A172 (cell line): ENCODE results near the gene FBP2. TPM values are rescaled to one million over a fixed set of nuclear protein-coding genes. Genes with fewer than 3 reads are reported as not detected.
A peak's percentile ranks its signal among the peaks of the same experiment; 100 is the strongest.

ENCODE experiments used
- DNase-seq: peaks from one replicate; pipeline ENCODE4 v3.0.0-alpha.2; 2015; ENCODE audit warnings: low spot score
- total RNA-seq: library from RNA; depleted of rRNA; stranded (reverse); fragments of >200 nt; shearing (Covaris generic); gene quantifications from 2 replicates; pipeline ENCODE4 v1.2.3, GENCODE V29; 2014; rRNA removed

Gene FBP2
- not detected in 2 replicates for total RNA-seq

DNA sequence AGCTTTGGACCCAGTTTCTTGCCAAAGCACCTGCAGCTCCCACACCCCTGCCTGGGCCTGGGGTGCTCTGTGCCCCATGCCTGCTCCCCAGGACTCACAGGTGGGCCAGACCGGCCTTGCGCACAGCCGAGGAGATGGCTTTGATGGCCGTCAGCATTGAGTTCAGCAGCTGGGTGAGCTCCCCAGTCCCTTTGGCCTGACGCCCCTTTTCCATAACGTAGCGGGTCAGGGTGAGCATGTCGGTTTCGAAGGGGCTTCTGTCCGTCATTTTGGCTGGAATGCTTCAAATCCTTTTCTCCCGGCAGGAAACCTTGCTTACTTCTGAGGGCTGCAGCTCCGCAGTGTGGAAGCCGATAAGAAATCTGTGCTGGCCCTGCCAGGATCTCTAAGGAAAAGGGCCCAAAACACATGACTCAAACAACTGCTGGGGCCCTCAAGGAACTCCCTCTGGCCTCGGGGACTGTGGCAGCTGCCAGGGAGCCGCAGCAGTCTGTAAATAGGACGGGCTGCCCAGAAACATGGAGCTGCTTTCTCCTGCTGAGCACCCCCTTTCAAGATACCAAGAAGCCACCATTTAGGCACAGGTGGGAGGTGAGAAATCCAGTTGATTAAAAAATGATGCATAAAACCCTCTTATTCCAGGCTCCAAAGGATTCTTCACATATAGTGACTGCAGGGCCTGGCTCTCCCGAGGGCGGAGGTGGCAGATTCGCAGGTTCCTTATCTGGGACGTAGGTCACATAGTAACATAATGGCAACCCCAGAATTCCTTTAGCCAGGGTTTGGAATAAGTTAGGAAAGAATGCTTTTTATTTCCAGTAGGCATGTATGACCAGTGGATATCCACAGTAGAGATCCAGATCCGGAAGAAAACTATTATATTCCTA is at the start of gene FBP2:
FBP2 (minus strand) TSS at position 366 of the 887 bp plus-strand sequence; CDS start at position 268, 98 bp downstream.
- DNase-seq = no peak

DNA sequence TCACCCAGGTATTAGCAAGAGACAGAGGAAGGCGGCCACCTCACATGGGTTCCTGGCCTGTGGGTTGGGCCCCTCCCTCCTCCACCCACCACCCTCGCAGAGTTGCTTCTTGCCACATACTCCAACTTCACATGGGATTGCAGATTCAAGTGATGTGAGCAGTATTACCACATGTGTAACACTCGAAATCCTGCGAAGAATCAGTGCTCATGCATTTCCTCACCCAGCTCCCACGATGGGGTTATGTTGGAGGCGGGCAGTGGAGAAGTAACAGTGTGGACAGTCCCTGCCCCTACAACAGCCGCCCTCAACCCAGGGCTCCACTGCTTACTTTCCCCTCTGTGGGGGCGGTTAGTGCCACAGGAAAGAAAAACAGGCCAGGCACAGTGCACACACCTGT is 49.6 kb upstream of the FBP2 start:
- no peak for DNase-seq

DNA sequence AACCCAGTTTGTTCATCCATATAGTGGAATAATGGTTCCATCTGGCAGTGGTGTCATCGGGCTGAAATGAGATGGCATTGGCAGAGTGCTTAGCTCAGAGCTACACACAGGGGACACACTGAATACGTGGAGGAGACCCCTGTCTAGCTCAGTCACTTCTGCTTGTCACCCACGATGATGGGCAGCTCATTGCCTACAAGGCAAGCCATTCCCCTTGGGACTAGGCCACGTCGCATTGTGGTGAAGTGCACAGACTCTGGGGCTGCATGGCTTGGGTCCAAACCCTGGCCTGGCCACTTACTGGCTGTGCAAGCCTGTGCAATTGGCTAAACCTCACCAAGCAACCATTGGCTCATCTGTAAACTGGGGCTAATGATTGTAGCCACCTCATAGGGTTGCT is 48.9 kb upstream of the FBP2 start:
- DNase-seq = no peak

DNA sequence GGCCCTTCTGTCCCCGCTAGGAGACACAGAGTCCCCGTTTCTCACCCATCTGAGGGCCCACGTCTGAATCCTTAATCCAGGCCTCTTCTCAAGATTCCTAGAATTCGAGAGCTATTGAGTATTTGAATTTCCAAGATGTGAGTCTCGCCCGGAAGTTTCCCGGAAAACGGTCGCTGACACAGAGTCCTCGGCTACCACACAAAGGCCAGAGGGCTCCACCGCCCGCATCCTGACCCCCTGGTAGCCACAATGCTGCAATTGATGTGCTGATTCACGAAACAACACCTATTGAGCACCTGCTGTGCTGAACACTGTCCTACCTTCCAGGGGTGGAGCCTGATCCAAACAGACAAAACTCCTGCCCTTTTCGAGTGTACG is 46.4 kb upstream of the FBP2 start:
- no peak for DNase-seq

DNA sequence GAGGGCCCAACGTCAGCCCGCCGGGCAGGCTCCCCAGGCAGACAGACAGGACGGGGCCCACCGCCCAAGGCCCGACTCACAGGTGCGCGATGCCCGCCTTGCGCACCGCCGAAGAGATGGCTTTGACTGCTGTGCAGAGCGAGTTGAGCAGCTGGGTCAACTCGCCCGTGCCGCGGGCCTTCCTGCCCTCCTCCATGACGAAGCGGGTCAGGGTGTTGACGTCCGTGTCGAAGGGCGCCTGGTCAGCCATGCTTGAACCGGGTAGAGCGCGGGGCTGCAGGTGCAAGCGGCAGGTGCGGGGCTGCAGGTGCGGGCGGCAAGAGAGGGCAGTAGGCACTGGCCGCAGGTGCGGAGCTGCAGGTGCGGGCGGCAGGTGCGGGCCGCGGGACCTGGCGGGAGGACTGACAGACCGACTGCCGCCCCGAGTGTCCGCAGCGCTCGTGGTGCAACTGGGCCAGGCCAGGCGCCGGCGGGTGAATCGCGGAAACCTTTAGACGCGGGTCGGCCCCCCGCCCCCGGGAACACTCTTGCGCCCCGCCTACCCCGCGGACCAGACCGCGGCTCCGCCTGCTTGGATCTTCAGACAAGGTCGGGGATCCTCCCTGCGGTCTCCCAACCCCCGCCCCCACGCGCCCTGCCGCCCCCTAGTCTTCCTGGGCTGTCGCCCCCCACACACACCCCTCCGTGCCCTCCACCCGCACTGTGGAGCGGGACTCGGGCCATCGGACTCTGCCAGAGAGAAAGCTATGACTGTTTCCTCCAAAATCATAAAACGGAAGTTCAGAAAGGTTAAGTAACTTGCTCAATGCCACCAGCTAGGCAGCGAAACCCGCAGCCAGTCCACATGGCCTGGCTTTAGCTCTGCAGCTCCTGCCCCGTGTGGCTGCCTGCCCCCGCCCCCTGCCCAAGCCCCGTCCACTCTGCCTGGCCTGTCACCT is 45.7 kb upstream of the FBP2 start, which contains the start of gene FBP1:
FBP1 (minus strand) TSS at position 458 of the 938 bp plus-strand sequence; CDS start at position 250, 208 bp downstream.
- DNase-seq = no peak

DNA sequence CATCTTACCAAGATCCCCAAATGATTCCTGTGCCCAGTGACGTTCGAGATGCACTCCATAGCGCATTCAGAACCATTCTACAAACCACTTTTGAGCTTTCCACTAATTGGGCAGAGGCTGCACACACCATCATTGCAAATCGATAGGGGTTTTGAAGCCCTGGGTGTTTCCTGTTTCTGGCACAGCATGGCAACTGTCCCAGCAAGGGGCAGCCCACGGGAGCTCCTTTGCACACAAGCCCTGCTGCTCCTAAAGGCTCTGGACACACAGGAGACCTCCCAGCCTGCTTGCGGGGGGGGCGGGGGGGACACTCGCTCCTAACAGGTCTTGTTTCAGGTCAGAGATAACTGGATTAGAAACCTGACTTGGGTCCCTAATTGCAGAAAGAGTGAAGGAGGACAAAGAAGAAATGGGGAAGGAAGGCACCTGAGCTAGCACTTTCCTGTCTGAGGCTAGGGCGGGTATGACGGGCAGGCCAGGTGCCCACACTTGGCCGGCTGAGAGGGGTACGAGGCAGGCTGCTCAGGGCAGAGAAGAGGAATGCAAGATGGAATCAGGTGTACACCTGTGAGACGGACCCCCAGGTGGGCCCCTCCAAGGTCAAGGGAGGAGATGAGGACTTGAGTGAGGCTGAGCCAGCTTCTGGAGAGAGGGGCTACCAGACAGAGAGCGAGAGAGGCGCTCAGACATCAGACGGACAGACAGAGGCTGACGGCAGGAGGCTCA is 44.9 kb upstream of the FBP2 start:
- DNase-seq = no peak

DNA sequence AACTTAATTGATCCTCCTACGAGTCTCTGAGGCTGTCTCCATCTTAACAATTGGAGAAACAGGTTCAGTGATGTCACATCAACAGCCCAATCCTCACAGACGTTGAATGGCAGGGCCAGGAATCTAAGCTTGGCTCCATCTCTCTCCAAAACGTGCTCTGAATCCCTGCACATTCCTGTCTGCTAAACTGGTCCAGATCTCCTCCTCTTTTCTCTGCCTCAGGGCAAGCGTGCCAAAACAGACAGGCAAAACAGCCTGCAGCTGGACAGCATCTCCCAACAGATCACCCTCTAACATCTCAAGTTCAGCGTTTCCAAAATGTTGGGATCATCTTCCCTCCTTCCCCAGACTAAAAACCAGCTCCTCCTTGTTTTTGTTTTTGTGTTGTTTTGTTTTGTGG is 39.1 kb upstream of the FBP2 start:
- no peak for DNase-seq

DNA sequence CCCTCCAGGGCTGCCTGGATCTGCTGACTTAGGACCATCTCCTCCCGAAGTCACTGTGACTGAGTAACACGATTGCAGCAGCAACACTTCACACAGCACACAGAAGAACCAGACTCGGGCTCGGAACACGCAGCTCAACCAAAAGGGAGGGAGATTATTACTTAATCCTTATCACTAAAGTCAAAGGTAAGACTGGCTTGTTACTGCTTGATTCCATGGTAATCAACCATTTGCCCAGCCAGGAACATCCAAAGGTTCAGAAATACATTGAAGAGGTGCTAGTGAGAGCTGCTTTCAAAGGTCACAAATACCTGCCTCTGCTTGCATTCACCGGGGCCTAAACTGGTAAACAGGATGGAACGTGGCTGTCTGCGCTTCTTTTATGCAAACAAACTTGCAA is 38.0 kb upstream of the FBP2 start:
- DNase-seq = no peak

DNA sequence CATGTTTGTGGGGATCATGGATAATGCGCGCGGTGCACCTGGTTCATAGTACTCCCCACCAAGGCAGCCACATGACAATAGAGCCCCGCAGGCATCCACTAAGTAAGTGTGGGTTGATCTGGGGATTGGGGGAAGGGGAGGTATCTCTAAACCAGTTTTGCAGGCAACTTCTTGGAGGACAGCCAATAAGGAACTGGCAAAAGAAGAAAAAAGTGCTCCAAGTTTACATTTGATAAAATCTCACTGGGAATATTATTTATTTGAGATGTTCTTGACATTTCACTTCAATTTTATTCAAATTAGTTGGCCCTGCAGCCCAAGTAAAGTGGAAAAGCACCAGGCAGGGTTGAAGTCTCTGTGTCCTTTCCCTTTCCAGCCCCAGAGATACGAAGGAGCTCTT is 37.2 kb upstream of the FBP2 start:
- no peak for DNase-seq

DNA sequence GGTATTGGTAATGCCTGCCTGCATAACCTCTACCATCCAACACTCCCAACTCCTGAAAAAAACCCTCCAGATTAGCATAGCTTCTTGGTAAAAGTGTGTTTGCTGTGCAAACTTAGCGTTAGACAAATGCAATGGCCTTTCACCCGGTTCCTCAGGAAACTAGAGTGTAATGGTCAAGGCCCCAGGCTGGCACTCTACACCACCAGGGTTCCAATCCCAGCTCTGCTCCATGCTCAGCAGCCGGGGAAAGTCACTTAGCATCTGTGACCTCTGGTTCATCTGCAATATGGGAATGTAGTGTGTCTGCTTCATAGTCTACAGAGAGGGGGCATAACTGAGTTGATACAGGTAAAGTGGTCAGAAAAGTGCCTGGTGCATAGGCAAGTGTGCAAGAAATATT is 36.7 kb upstream of the FBP2 start:
- no peak for DNase-seq

DNA sequence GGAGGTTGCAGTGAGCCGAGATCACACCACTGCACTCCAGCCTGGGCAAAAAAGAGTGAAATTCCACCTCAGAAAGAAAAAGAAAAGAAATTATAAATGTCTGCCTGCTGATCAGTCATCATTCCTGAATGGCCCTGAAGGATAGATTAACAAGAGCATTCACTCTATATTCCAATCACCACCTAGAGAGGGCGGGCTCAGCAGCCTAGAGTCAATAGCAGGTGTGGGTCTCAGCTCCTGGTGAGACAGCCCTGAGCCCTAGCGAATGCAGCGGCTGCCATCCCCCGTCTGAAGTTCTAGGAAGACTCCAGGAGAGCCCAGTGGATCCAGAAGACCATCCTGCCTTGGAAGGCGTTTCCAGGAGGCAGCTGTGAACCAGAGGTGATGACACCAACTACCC is 33.7 kb upstream of the FBP2 start:
- DNase-seq = no peak

DNA sequence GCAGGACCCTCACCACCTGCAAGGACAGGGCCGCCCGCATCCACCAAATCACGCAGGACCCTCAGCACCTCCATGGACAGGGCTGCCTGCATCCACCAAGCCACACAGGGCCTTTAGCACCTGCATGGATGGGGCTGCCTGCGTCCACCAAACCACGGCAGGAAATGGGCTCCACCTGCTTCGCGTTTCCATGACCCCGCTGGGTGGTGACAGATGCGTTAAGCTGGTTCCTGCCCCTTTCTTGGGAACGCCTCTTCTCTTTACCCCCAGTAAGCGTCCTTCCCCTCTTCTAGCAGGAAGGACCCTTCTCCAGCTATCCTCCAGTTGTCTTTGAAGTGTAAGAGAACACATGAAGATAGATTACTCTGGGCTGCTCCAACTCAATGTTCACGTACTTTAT is 32.2 kb upstream of the FBP2 start:
- no peak for DNase-seq

DNA sequence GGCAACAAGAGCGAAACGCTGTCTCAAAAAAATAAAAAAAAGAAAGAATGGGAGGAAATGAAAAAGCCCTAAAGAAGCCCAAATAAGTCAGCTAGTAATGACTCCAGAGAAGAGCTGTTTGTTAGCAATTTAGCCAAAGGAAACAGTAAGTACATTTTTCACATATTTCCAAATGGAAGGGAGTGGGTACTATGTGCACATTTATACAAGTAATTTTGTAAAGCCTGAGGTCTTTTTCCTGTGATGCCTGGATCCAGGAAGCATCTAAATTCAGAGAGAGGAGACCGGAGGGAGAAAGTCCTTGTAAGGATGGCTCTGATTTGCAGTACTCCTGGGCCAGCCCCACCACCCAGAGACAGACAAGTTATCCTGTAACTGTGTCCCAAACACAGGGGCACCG is 31.0 kb upstream of the FBP2 start:
- DNase-seq = no peak

DNA sequence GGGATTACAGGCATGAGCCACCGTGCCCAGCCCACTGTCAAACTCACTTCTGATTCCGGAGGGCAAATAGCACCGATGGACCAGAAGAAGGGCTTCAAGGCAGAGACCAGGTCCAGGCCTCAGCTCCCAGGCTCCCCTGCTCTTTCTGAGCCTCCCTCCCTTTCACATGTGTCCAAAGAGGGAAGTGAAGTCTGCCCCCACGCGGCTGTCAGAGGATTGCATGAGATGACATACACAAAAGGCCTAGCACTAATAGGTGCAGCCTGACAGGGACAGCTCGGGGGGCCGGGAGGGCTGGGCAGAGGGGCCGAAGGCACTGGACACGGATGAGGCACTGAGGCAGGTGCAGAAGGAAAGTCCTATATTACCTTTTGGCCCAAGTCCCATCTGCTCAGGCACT is 29.6 kb upstream of the FBP2 start:
- DNase-seq = no peak

DNA sequence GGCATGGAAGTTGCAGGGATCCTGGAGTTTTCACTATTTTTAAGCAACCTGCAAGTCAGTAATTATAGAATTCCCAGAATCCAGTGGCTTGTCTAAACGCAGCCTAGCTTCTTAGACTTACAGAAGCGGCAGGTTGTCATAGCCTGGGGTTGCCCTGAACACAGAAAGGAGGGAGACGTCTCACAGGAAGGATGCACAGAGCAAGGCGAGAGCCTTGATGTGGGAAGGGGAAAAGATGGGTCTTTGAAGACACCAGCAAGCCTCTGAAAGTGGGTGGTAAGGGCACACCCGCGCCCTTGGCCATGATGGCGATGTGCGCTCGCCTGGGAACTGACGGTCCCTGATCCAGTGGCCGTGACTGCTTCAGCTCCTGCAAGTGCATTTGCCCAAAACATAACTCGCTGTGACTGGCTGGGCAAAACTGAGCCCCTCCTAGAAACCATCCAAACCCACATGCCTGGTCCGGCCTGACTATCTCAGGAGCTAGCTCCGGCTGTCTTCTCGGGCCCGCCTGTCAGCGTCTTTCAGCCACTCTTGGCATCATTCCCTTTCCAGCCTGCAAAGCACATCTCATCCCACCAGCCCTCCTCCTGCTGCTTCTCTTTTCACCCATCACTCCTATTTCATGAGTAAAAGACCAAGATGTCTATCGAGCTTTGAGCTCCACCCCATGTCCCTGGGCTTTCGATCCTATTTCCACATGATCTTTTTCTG is 28.6 kb upstream of the FBP2 start:
- DNase-seq = no peak

DNA sequence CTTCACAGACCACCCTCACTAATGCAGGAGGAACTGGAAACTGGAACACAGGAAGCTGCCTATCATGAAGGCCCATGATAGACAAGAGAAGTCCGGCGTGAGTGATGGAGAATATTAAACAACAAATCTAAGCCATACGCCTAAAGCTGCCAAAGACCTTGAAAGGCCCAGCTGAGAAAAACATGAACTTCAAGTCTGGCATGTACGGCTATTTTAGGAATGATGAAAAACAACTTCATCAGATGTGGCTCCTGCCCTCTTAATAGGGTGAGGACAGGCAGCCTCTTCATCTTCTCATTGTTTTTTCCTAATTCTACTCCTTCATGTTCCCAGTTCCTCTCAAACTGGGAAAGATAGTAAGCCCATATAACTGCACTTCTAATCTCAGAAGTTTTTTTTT is 25.4 kb upstream of the FBP2 start:
- no peak for DNase-seq

DNA sequence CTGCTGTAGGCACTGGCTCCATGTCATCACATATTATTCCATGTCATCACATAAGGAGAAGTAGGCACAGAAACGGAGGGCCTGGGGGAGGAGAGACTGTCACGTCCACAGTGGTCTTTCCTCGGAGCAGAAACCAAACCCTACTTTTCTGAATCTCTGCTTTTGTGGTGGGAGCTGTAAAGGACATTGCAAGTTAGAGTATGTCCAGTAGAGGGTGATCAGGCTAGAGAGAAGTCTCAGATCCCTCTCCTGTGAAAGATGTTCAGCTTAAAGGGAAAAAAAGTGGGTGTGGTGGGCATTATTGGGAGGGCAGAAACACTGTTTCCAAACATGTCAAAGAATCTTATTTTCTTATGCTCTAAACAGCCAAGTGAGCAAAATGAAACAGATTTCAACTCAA is 19.4 kb upstream of the FBP2 start:
- DNase-seq = peak; percentile 23

DNA sequence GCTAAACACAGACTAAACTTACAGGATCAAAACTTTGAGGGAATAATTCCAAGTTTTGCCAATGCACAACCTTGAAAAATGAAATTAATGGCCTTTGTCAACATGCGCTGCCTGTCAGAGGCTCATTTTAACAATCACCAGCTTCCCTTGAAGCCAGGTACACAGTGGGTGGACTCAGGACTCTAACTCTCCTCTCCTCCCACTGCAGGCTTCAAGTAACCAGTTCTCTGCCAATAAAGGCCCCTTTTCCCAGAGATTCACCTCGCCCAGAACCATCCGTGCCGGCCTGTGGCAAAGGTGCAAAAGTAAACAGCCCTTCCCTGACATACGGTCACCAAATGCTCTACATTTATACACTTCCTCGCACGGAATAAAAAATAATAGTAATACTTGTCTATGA is 18.4 kb upstream of the FBP2 start:
- no peak for DNase-seq

DNA sequence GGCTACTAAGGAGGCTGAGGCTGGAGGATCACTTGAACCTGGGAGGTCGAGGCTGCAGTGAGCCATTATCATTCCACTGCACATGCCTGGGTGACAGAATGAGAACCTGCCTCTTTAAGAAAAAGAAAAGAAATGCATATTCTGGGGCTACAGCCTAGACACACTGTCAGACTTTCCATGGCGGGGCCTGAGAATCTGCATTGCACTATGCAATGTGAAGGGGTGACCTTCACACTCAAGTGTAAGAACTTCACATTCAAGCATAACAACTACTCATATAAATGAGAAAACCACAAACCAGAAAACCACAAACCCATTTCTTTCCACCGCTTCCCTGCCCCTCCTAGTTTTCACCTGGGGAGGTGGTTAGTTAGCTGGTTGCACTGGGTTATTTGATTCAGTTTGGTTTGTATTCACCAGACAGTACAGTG is 18.0 kb upstream of the FBP2 start:
- peak; percentile 23 for DNase-seq

DNA sequence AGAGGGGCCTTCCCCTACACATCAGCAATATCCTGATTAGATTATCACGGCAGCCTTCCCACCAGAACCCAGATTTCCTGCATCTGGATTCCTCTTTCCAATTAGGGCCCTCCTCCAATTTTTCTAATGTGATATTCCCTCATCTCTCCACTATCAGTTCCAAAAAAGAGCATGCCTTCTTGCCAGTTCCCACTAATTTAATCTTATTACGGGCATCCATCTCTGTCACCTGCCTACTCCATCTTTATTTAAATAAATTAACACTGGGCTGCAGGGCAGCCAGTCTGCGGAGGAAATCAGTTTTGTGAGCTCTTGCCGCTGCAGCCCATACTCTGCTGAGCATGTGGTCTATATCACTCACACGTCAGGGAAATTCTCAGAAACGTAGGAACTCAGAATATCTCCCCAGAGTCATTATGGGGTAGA is 16.6 kb upstream of the FBP2 start:
- no peak for DNase-seq

DNA sequence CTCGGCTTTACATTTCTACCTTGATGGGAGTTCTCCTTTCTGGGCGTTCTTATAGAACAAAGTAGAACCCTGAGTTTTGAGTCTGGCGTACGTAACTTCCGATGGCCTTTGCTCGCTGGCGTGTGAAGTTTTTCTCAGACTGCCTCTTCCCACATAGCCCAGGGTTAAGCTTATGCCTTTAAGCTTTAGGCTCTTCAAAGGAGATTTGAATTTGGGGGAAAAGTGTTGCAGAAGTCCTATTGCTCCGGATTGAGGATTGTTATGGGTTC is 13.7 kb upstream of the FBP2 start:
- no peak for DNase-seq
